H1 (cell line): ENCODE results near the gene LBR. TPM values are rescaled to one million over a fixed set of nuclear protein-coding genes. Genes with fewer than 3 reads are reported as not detected.

ENCODE experiments used
- CTCF ChIA-PET: fragments of 300-600 bp; sonication (Branson Sonifier 250); formaldehyde crosslinking; loops from one replicate; lab custom pipeline; 2021; ENCODE audit not compliant: partially characterized antibody; lab: Charles Lee
- POLR2A ChIA-PET: fragments of 300-600 bp; sonication (Branson Sonifier 250); formaldehyde crosslinking; loops from one replicate; lab custom pipeline; 2021; ENCODE audit warnings: inconsistent platforms; ENCODE audit not compliant: partially characterized antibody; lab: Charles Lee
- DNase-seq, 2 experiments: peaks; one replicate each; pipeline versions ENCODE4 v3.0.0 to v3.0.0-alpha.2; 2010 to 2022; ENCODE audit warnings: low spot score in 2 of 2, low read depth in 1 of 2, mixed read lengths in 1 of 2
- FAIRE-seq: peaks from 2 replicates; lab custom pipeline; 2011; peaks lifted over from hg19 to GRCh38; lab: Jason Lieb, UNC
- H2AFZ ChIP-seq: 2 replicates; pipeline ENCODE4 v1.8.1; 2012; ENCODE audit warnings: low read length, inconsistent platforms
- H2AK5ac ChIP-seq: 2 replicates; pipeline ENCODE4 v1.6.1; 2013; ENCODE audit warnings: low read depth, low read length
- H2BK120ac ChIP-seq: replicated peaks from 2 replicates; pipeline ENCODE3; 2013; ENCODE audit warnings: low read depth, low read length, inconsistent platforms
- H2BK12ac ChIP-seq: 2 replicates; pipeline ENCODE4 v1.6.1; 2013; ENCODE audit warnings: low read depth, low read length
- H2BK15ac ChIP-seq: 2 replicates; pipeline ENCODE4 v1.6.1; 2013; ENCODE audit warnings: low read length
- H2BK20ac ChIP-seq: 2 replicates; pipeline ENCODE4 v1.6.1; 2013; ENCODE audit warnings: low read length
- H2BK5ac ChIP-seq: 2 replicates; pipeline ENCODE4 v1.6.1; 2013; ENCODE audit warnings: low read depth, low read length
- H3K14ac ChIP-seq: 2 replicates; pipeline ENCODE4 v1.6.1; 2013; ENCODE audit warnings: inconsistent platforms; ENCODE audit not compliant: insufficient read length
- H3K18ac ChIP-seq: 2 replicates; pipeline ENCODE4 v1.6.1; 2013; ENCODE audit warnings: low read length; ENCODE audit errors: extremely low read depth
- H3K23ac ChIP-seq: 2 replicates; pipeline ENCODE4 v1.6.1; 2013; ENCODE audit warnings: inconsistent platforms; ENCODE audit not compliant: insufficient read length
- H3K23me2 ChIP-seq: 2 replicates; pipeline ENCODE4 v1.6.1; 2013; ENCODE audit warnings: low read depth, low read length
- H3K27ac ChIP-seq: 2 replicates; pipeline ENCODE4 v1.6.1; 2011; ENCODE audit warnings: low read depth, low read length, inconsistent platforms
- H3K27me3 ChIP-seq, 4 experiments: replicated peaks in 1 of 4; 1 replicate in 1 of 4; 2 replicates in 3 of 4; pipeline versions ENCODE4 v1.6.1 to v1.8.1; 2011 to 2013; ENCODE audit warnings: low read length in 3 of 4, mild to moderate bottlenecking in 3 of 4, inconsistent platforms in 2 of 4, mixed read lengths in 2 of 4, moderate library complexity in 1 of 4; ENCODE audit not compliant: control insufficient read depth in 3 of 4, insufficient read depth in 3 of 4; ENCODE audit errors: extremely low read depth in 1 of 4
- H3K36me3 ChIP-seq, 4 experiments: 2 replicates each; pipeline versions ENCODE4 v1.6.1 to v1.8.1; 2011 to 2013; ENCODE audit warnings: mild to moderate bottlenecking in 4 of 4, low read length in 3 of 4, moderate library complexity in 2 of 4, control low read depth in 1 of 4, inconsistent platforms in 1 of 4; ENCODE audit not compliant: insufficient read depth in 4 of 4, control insufficient read depth in 2 of 4
- H3K4ac ChIP-seq: replicated peaks from 2 replicates; pipeline ENCODE3; 2013; ENCODE audit warnings: low read length, low read depth, mixed read lengths, inconsistent platforms; ENCODE audit not compliant: insufficient read length
- H3K4me1 ChIP-seq, 4 experiments: replicated peaks in 1 of 4; 1 replicate in 1 of 4; 2 replicates in 3 of 4; pipeline versions ENCODE4 v1.6.1 to v1.8.1; 2011 to 2013; ENCODE audit warnings: low read length in 3 of 4, inconsistent platforms in 2 of 4, mixed read lengths in 1 of 4; ENCODE audit not compliant: insufficient read depth in 4 of 4, control insufficient read depth in 3 of 4
- H3K4me2 ChIP-seq, 2 experiments: 2 replicates each; pipeline versions ENCODE4 v1.6.1 to v1.8.1; 2011 to 2013; ENCODE audit warnings: low read depth in 2 of 2, low read length in 2 of 2, control low read depth in 1 of 2, inconsistent platforms in 1 of 2, mild to moderate bottlenecking in 1 of 2; ENCODE audit not compliant: insufficient read depth in 1 of 2
- H3K4me3 ChIP-seq, 4 experiments: fragments of 200-600, 300-600 bp in 1 of 4; sonication (generic), shearing (Covaris generic), sonication (Bioruptor Twin) in 1 of 4; 2 replicates each; pipeline versions ENCODE4 v1.5.1 to v1.8.1; 2011 to 2016; ENCODE audit warnings: low read length in 4 of 4, low read depth in 3 of 4, control low read depth in 2 of 4, inconsistent platforms in 2 of 4, mild to moderate bottlenecking in 2 of 4, mixed read lengths in 1 of 4, moderate library complexity in 1 of 4; ENCODE audit not compliant: insufficient read depth in 2 of 4; ENCODE audit errors: extremely low read depth in 1 of 4
- H3K56ac ChIP-seq: replicated peaks from 2 replicates; pipeline ENCODE3; 2013; ENCODE audit warnings: low read depth, mild to moderate bottlenecking, mixed read lengths, low read length, inconsistent platforms; ENCODE audit not compliant: insufficient read length
- H3K79me1 ChIP-seq: 2 replicates; pipeline ENCODE4 v1.6.1; 2013; ENCODE audit warnings: low read depth, low read length, control low read depth
- H3K79me2 ChIP-seq, 2 experiments: 2 replicates each; pipeline versions ENCODE4 v1.6.1 to v1.8.1; 2012 to 2013; ENCODE audit warnings: low read length in 2 of 2, mild to moderate bottlenecking in 2 of 2, inconsistent platforms in 1 of 2; ENCODE audit not compliant: insufficient read depth in 2 of 2, control insufficient read depth in 1 of 2
- H3K9ac ChIP-seq, 4 experiments: replicated peaks in 1 of 4; 1 replicate in 1 of 4; 2 replicates in 3 of 4; pipeline versions ENCODE4 v1.6.1 to v1.8.1; 2011 to 2013; ENCODE audit warnings: low read depth in 3 of 4, low read length in 3 of 4, control low read depth in 2 of 4, mild to moderate bottlenecking in 2 of 4, moderate library complexity in 2 of 4, inconsistent platforms in 1 of 4; ENCODE audit errors: extremely low read depth in 1 of 4
- H3K9me3 ChIP-seq, 2 experiments: 2 replicates each; pipeline versions ENCODE4 v1.6.1 to v1.8.1; 2012 to 2013; ENCODE audit warnings: mild to moderate bottlenecking in 2 of 2, moderate library complexity in 2 of 2, control low read depth in 1 of 2, inconsistent platforms in 1 of 2, low read depth in 1 of 2, low read length in 1 of 2, mixed read lengths in 1 of 2; ENCODE audit not compliant: insufficient read depth in 2 of 2
- H4K20me1 ChIP-seq, 2 experiments: replicated peaks in 1 of 2; 2 replicates each; pipeline versions ENCODE3 to v1.8.1; 2011 to 2013; ENCODE audit warnings: inconsistent platforms in 2 of 2, low read length in 2 of 2, mild to moderate bottlenecking in 1 of 2; ENCODE audit not compliant: insufficient read depth in 2 of 2, control insufficient read depth in 1 of 2
- H4K5ac ChIP-seq: 2 replicates; pipeline ENCODE4 v1.6.1; 2013; ENCODE audit warnings: low read length, low read depth, mixed read lengths, inconsistent platforms; ENCODE audit not compliant: insufficient read length
- H4K8ac ChIP-seq: 2 replicates; pipeline ENCODE4 v1.8.0; 2013; ENCODE audit warnings: mild to moderate bottlenecking, moderate library complexity, low read length, inconsistent platforms; ENCODE audit not compliant: insufficient read depth; ENCODE audit errors: extremely low read depth
- H4K91ac ChIP-seq: replicated peaks from 2 replicates; pipeline ENCODE3; 2013; ENCODE audit warnings: low read length, mixed read lengths, inconsistent platforms; ENCODE audit not compliant: insufficient read length
- EZH2 ChIP-seq: fragments of 200-600 bp; sonication (generic); IDR thresholded peaks from 2 replicates; pipeline ENCODE4 v1.7.1; 2012; ENCODE audit warnings: low read depth, mild to moderate bottlenecking, moderate library complexity, low read length, inconsistent platforms; ENCODE audit not compliant: severe bottlenecking
- RFX5 ChIP-seq: IDR thresholded peaks from 2 replicates; pipeline ENCODE4 v1.6.1; 2011; ENCODE audit warnings: low read depth, low read length, improper control_type of control experiment, borderline replicate concordance
- WGBS, 2 experiments: shearing (Covaris generic) in 1 of 2; methylation state at CpG; one replicate each; pipeline versions ENCODE4 v1.1.6 to v1.1.7; 2013 to 2015; ENCODE audit warnings: low lambda C conversion rate in 2 of 2, mixed read lengths in 2 of 2, inconsistent platforms in 1 of 2, low coverage in 1 of 2, missing lambda C conversion rate in 1 of 2; ENCODE audit not compliant: insufficient replicate concordance in 2 of 2, insufficient coverage in 1 of 2, insufficient read length in 1 of 2; ENCODE audit errors: extremely low coverage in 1 of 2, missing lambda C conversion rate in 1 of 2; 5-methylcytosine and 5-hydroxymethylcytosine counted together
- polyA plus RNA-seq, 7 experiments: library from polyadenylated mRNA; depleted of rRNA in 3 of 7; stranded (reverse) in 5 of 7; unstranded in 2 of 7; fragments of >200 nt in 5 of 7; fragments of 200-250 nt in 2 of 7; gene quantifications; 1 replicate in 5 of 7; 2 replicates in 1 of 7; 4 replicates in 1 of 7; pipeline versions ENCODE4 v1.2.1 to v1.2.3, GENCODE V29; 2011 to 2013; ENCODE audit warnings: missing spikeins in 2 of 7, mixed read lengths in 2 of 7
- total RNA-seq: library from RNA; stranded (reverse); fragmentation: NEBNext Ultra II Directional; extraction: Animal tissue kit (Norgen Biotek cat#: 25700); gene quantifications from 2 replicates; pipeline ENCODE4 v1.2.1, GENCODE V29; 2021
- TF ChIP-seq, protein P1 (sequence below), 3 experiments: IDR thresholded peaks; 1 replicate in 2 of 3; 2 replicates in 1 of 3; pipeline versions ENCODE4 v1.5.1 to v1.6.1; 2011; ENCODE audit warnings: low read length in 3 of 3, mild to moderate bottlenecking in 3 of 3, inconsistent platforms in 2 of 3, low read depth in 1 of 3, moderate library complexity in 1 of 3; ENCODE audit not compliant: insufficient read depth in 1 of 3; ENCODE audit errors: control extremely low read depth in 1 of 3
- TF ChIP-seq, protein P2 (sequence below): IDR thresholded peaks from 2 replicates; pipeline ENCODE4 v1.6.1; 2012; ENCODE audit warnings: inconsistent platforms

Gene LBR
- total and polyA plus RNA-seq, 2 of the 8 experiments (the other 6 are each of a cell fraction or from before 2014, with no cell fraction given) = 32.1 to 89.8 TPM

DNA sequence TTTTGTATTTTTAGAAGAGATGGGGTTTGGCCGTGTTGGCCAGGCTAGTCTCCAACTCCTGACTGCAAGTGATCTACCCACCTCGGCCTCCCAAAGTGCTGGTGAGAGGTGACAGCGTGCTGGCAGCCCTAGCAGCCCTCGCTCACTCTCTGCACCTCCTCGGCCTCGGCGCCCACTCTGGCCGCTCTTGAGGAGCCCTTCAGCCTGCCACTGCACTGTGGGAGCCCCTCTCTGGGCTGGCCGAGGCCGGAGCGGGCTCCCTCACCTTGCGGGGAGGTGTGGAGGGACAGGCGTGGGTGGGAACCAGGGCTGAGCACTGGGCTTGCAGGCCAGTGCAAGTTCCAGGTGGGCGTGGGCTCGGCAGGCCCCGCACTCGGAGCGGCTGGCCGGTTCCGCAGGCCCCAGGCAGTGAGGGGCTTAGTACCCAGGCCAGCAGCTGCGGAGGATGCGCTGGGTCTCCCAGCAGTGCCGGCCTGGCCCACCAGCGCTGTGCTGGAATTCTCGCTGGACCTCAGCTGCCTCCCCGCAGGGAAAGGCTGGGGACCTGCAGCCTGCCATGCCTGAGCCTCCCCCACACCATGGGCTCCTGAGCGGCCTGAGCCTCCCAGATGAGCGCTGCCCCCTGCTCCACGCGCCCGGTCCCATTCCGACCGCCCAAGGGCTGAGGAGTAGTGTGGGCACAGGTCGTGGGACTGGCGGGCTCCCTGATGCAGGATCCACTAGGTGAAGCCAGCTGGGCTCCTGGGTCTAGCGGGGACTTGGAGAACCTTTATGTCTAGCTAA, 3.4 kb upstream of the LBR start:
- no peak for FAIRE-seq
- H3K4ac ChIP-seq = no peak overlapping the region
- no peak for DNase-seq
- H3K79me1 ChIP-seq = no peaks in the 10 kb centered on the region
- 92% methylated on average over 29 of the region's 36 CpGs; no CpG with 5 or more reads in 1 of the 2 experiments for WGBS, 2 experiments
- CTCF ChIA-PET = interaction anchor here (1.4 to 3.7 kb wide), 3 partner anchors 10 to 21 kb away, joined by 3 to 16 read pairs (median 15); no protein-coding TSS in a partner anchor
- H3K4me3 ChIP-seq = no peak overlapping the region
- H3K27me3 ChIP-seq = peaks cover 0 to 3% (median 1%) of the 10 kb centered on the region in 4 experiments; a peak in 2 of 7 replicates
- POLR2A ChIA-PET = no interaction called here
- no peak overlapping the region for H3K56ac ChIP-seq
- no peak overlapping the region for H3K23ac ChIP-seq
- no peak overlapping the region for H2AFZ ChIP-seq
- H2BK120ac ChIP-seq = no peak overlapping the region
- no peak overlapping the region for H3K27ac ChIP-seq
- H3K36me3 ChIP-seq = 0 out of 8 replicates have a peak, but pooled peaks cover 0 to 5% (median 0%) of the 10 kb centered on the region in 4 experiments
- no peak overlapping the region for H3K9ac ChIP-seq
- H3K4me1 ChIP-seq = peaks cover 0 to 4% (median 1%) of the 10 kb centered on the region in 4 experiments; a peak in 4 of 7 replicates
- no peak overlapping the region for H2BK12ac ChIP-seq
- H3K4me2 ChIP-seq = no peak overlapping the region
- H3K79me2 ChIP-seq = peaks cover 3 to 10% of the 10 kb centered on the region in 2 experiments
- no peak overlapping the region for H4K5ac ChIP-seq
- no peak overlapping the region for H2AK5ac ChIP-seq
- H2BK5ac ChIP-seq = no peak overlapping the region
- H3K14ac ChIP-seq = no peak overlapping the region
- no peak overlapping the region for H4K91ac ChIP-seq
- H2BK15ac ChIP-seq = no peak overlapping the region
- H2BK20ac ChIP-seq = no peak overlapping the region
- no peak overlapping the region for H3K18ac ChIP-seq
- H4K20me1 ChIP-seq = peaks cover 2 to 7% of the 10 kb centered on the region in 2 experiments
- no peak overlapping the region for H4K8ac ChIP-seq
- H3K9me3 ChIP-seq = peaks cover 0 to 10% of the 10 kb centered on the region in 2 experiments; a peak in 3 of 4 replicates
- H3K23me2 ChIP-seq = peaks cover 11% of the 10 kb centered on the region
- TF ChIP-seq EZH2 = no peak
- no peak for TF ChIP-seq RFX5
- TF ChIP-seq, protein P1, sequence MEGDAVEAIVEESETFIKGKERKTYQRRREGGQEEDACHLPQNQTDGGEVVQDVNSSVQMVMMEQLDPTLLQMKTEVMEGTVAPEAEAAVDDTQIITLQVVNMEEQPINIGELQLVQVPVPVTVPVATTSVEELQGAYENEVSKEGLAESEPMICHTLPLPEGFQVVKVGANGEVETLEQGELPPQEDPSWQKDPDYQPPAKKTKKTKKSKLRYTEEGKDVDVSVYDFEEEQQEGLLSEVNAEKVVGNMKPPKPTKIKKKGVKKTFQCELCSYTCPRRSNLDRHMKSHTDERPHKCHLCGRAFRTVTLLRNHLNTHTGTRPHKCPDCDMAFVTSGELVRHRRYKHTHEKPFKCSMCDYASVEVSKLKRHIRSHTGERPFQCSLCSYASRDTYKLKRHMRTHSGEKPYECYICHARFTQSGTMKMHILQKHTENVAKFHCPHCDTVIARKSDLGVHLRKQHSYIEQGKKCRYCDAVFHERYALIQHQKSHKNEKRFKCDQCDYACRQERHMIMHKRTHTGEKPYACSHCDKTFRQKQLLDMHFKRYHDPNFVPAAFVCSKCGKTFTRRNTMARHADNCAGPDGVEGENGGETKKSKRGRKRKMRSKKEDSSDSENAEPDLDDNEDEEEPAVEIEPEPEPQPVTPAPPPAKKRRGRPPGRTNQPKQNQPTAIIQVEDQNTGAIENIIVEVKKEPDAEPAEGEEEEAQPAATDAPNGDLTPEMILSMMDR (IDR thresholded peaks at IDR 0.05; ENCODE audit: control extremely low read depth in 1 of 3, insufficient read depth in 1 of 3, low read depth in 1 of 3, low read length in 3 of 3) = no peak
- TF ChIP-seq, protein P2, sequence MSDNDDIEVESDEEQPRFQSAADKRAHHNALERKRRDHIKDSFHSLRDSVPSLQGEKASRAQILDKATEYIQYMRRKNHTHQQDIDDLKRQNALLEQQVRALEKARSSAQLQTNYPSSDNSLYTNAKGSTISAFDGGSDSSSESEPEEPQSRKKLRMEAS = no peak
